Prostate gland (tissue), 2 donors: ENCODE results near the gene ATP6V0E2. TPM values are rescaled to one million over a fixed set of nuclear protein-coding genes. Genes with fewer than 3 reads are reported as not detected.

Source experiments
- DNase-seq: peaks from one replicate; pipeline ENCODE4 v3.0.0-alpha.2; 2019; ENCODE audit warnings: low spot score
- H3K27ac ChIP-seq, 2 donors: fragments of 200-600 bp; sonication (generic); 2 replicates each; pipeline ENCODE4 v1.5.1; 2017 to 2019
- H3K27me3 ChIP-seq: fragments of 200-600 bp; sonication (generic); replicated peaks from 2 replicates; pipeline ENCODE4 v1.5.1; 2019; ENCODE audit not compliant: insufficient read depth
- H3K36me3 ChIP-seq, 2 donors: fragments of 200-600 bp; sonication (generic); 1 replicate in 1 of 2; 2 replicates in 1 of 2; pipeline versions ENCODE4 v1.5.1 to v1.8.1; 2017 to 2019
- H3K4me1 ChIP-seq: fragments of 200-600 bp; sonication (generic); replicated peaks from 2 replicates; pipeline ENCODE4 v1.5.1; 2019
- H3K4me3 ChIP-seq, 2 donors: fragments of 200-600 bp; sonication (generic); 2 replicates each; pipeline ENCODE4 v1.5.1; 2017 to 2019
- H3K9me3 ChIP-seq: fragments of 200-600 bp; sonication (generic); 2 replicates; pipeline ENCODE4 v1.5.1; 2017
- CTCF ChIP-seq, 4 experiments: fragments of 200-600 bp in 2 of 4; fragments of 450-650 bp in 2 of 4; sonication (generic) in 2 of 4; IDR thresholded peaks; 1 replicate in 3 of 4; 2 replicates in 1 of 4; pipeline ENCODE4 v1.5.1; 2016 to 2019; ENCODE audit warnings: antibody characterized with exemption in 4 of 4, mild to moderate bottlenecking in 2 of 4, moderate library complexity in 2 of 4
- POLR2A ChIP-seq: fragments of 450-650 bp; IDR thresholded peaks from one replicate; pipeline ENCODE4 v1.6.1; 2016; ENCODE audit warnings: antibody characterized with exemption, mild to moderate bottlenecking
- POLR2AphosphoS5 ChIP-seq: sonication (generic); formaldehyde crosslinking; IDR thresholded peaks from one replicate; pipeline ENCODE4 v1.6.1; 2017; ENCODE audit warnings: antibody characterized with exemption
- WGBS: methylation state at CpG from one replicate; pipeline ENCODE4 v1.1.5; 2018; 5-methylcytosine and 5-hydroxymethylcytosine counted together
- intact Hi-C: fragments of 100-400 bp; cut with DNase I; formaldehyde crosslinking; loops from one replicate; pipeline ENCODE4 v1.14.2; 2022
- total RNA-seq, 2 donors: library from RNA; depleted of rRNA; stranded (reverse); fragments of >200 nt; gene quantifications; one replicate each; pipeline ENCODE4 v1.1.0, GENCODE V29; 2016

Gene ATP6V0E2
- total RNA-seq, 2 donors from 2014 or later = 67.3 to 95.3 TPM

GRCh38 chr7:149846021-149846420, 27.7 kb upstream of the ATP6V0E2 start:
- no peak overlapping the region for H3K27ac ChIP-seq
- no peaks in the 10 kb centered on the region for H3K27me3 ChIP-seq
- no peak for DNase-seq
- no peaks in the 10 kb centered on the region for H3K4me1 ChIP-seq
- 77% methylated on average over 9 of the region's 9 CpGs for WGBS
- no peaks in the 10 kb centered on the region for H3K9me3 ChIP-seq
- H3K4me3 ChIP-seq = no peak overlapping the region
- no peak for TF ChIP-seq CTCF (IDR thresholded peaks at IDR 0.05)
- TF ChIP-seq POLR2A = no peak
- no peak for TF ChIP-seq POLR2AphosphoS5
- intact Hi-C loops = no loop called here
- no peaks in the 10 kb centered on the region for H3K36me3 ChIP-seq

DNA sequence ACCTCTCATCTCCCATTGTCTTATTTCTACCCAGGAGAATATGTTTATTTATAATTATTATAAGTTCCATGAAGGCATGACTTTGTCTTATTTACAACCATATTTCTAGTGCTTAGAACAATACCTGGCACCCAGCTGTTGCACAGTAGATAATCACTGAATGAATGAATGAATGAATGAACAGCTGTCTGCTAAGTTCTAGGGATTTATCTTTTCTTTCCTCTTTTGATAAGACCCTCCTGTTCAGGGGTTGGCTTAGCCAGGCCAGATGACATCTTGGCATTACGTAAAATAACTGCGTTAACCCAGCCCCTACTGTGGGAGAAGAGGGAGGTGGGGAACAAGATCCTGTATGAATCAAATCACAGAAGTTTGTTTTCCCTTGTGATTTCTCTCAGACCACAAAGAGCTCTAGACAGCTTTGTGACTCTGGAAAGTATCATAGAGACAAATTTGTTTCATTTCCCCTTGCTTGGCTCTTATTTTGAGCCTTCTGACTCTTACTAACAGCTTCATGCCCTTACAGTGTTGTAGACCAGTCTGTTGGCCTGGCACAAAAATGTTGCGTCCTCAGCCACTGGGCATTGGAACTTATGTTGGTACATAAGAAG, 27.2 kb upstream of the ATP6V0E2 start:
- intact Hi-C loops = no loop called here
- no peak for DNase-seq
- no peak overlapping the region for H3K27ac ChIP-seq
- H3K9me3 ChIP-seq = no peaks in the 10 kb centered on the region
- no peaks in the 10 kb centered on the region for H3K4me1 ChIP-seq
- H3K27me3 ChIP-seq = no peaks in the 10 kb centered on the region
- no peak overlapping the region for H3K4me3 ChIP-seq
- TF ChIP-seq POLR2A = no peak
- TF ChIP-seq CTCF (IDR thresholded peaks at IDR 0.05) = no peak
- TF ChIP-seq POLR2AphosphoS5 = no peak
- 94% methylated on average over 3 of the region's 3 CpGs for WGBS
- no peaks in the 10 kb centered on the region for H3K36me3 ChIP-seq

- Histone ChIP-seq H3K36me3 (no peaks in the 10 kb centered on the region), H3K27me3 (no peaks in the 10 kb centered on the region), H3K4me1 (no peaks in the 10 kb centered on the region), H3K27ac (no peak overlapping the region), H3K4me3 (no peak overlapping the region), H3K9me3 (no peaks in the 10 kb centered on the region)
- DNase-seq = no peak
- WGBS = 89% methylated on average over 6 of the region's 6 CpGs
- TF ChIP-seq POLR2AphosphoS5 (no peak), CTCF (IDR thresholded peaks at IDR 0.05) (no peak), POLR2A (no peak)
- intact Hi-C loops = no loop called here
These were observed 24.6 kb upstream of the ATP6V0E2 start for GRCh38 chr7:149849174-149849573.

GRCh38 chr7:149850007-149850594, 23.7 kb upstream of the ATP6V0E2 start:
- intact Hi-C loops = no loop called here
- no peak for DNase-seq
- H3K27ac ChIP-seq = no peak overlapping the region
- TF ChIP-seq POLR2A (no peak), CTCF (IDR thresholded peaks at IDR 0.05) (no peak), POLR2AphosphoS5 (no peak)
- H3K4me3 ChIP-seq = no peak overlapping the region
- H3K36me3 ChIP-seq = no peaks in the 10 kb centered on the region
- 89% methylated on average over 16 of the region's 16 CpGs for WGBS
- no peaks in the 10 kb centered on the region for H3K27me3 ChIP-seq
- no peaks in the 10 kb centered on the region for H3K9me3 ChIP-seq
- H3K4me1 ChIP-seq = no peaks in the 10 kb centered on the region

GRCh38 chr7:149850716-149851115, 23.1 kb upstream of the ATP6V0E2 start:
- no peaks in the 10 kb centered on the region for H3K36me3 ChIP-seq
- no peak overlapping the region for H3K4me3 ChIP-seq
- H3K9me3 ChIP-seq = no peaks in the 10 kb centered on the region
- no peak for TF ChIP-seq POLR2A
- no peak for TF ChIP-seq POLR2AphosphoS5
- no peak for TF ChIP-seq CTCF (IDR thresholded peaks at IDR 0.05)
- no peak for DNase-seq
- H3K27me3 ChIP-seq = no peaks in the 10 kb centered on the region
- no peaks in the 10 kb centered on the region for H3K4me1 ChIP-seq
- WGBS = 88% methylated on average over 4 of the region's 4 CpGs
- intact Hi-C loops = no loop called here
- no peak overlapping the region for H3K27ac ChIP-seq
